ENCODE data around the gene POLA2. TPM values are rescaled to one million over a fixed set of nuclear protein-coding genes. Genes with fewer than 3 reads are reported as not detected.

The POLA2 gene
- total RNA-seq, 1 experiment from 2014 or later = 8.9 TPM

DNA sequence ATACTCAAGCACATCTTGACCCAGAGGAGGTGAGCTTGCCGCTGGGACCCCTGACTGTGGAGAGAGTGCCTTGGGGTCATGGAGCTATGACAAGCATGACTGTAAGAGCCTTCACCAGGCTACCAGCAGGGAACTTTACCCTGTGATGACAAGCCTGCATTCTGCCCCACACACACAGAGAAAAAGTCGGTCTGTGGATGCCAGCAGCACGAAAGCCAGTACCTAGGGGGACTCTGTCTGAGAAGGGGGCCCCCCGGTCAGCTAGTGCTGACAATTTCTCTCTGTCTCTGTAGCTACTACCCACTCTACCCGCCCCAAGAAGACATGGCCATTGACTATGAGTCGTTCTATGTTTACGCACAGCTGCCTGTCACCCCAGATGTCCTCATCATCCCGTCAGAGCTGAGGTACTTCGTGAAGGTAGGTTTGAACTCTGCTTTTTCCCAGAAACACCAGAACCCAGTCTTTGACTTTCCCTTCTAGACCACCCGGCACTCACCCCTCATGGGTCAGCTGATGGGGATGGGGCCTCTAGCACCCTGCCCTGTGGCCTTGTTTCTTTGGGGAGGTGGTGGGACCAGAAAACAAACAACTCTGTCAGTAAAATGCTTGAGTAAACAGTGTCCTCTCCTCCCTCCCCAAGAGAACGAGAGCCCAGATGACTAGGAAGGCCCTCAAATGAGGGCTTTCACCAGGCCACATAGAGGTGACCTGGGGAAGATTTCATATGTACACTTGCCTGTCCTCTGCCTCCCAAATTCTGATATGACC, 34.0 kb downstream of the POLA2 start:
- no peak for DNase-seq
- Histone ChIP-seq H3K4me3 (no peak overlapping the region), H3K9me3 (no peaks in the 10 kb centered on the region), H3K27me3 (no peaks in the 10 kb centered on the region), H3K36me3 (peaks cover 67% of the 10 kb centered on the region)

DNA sequence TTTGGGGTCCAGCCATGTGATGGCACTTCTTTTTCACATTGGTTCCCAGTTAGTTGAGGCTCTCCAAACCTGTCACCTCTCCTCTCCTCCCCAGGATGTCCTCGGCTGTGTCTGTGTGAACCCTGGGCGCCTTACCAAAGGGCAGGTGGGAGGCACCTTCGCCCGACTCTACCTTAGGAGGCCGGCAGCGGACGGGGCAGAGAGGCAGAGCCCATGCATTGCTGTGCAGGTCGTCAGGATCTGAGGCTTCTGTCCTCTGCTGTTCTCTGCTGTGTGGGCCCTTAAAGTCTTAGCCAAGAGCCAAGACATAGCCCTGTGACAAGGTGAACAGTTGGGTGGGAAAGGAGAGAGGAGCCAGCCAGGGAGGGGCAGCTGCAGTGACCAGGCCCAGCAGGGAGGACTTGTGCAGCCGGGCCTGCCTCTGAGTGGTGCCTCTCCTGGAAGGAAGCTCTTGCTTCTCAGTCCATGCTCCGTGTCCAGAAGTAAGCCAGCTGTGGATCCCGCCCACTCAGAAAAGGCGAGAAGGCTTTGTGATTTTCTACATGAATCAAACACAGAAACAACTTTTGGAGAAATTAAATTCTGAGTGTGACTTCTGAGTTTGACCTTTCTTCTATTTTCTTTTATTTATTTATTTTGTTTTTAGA, 35.4 kb downstream of the POLA2 start:
- Histone ChIP-seq H3K4me3 (no peak overlapping the region), H3K36me3 (peaks cover 60% of the 10 kb centered on the region), H3K27me3 (no peaks in the 10 kb centered on the region), H3K9me3 (no peaks in the 10 kb centered on the region)
- DNase-seq = no peak

DNA sequence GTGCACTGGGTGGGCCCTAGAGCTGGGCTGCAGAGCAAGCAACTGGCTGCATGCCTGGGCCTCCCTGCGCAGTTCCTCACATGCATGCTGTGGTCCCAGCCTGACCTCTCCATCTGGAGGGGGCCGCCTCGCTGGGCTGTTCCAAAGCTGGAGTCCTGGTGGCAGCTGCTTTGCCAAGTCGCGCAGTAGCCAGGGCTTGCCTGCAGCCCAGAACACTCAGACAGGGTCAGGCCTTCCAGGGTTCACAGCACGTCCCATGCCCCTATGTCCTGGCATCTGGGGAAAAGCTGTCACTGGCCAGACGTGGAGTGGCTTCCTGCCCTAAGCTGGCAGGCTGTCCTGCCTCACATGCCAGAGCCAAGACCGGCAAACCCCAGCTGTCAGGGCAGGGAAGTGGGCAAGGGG, 36.4 kb downstream of the POLA2 start:
- DNase-seq = no peak
- Histone ChIP-seq H3K4me3 (no peak overlapping the region), H3K9me3 (no peaks in the 10 kb centered on the region), H3K27me3 (no peaks in the 10 kb centered on the region), H3K36me3 (peaks cover 50% of the 10 kb centered on the region)

DNA sequence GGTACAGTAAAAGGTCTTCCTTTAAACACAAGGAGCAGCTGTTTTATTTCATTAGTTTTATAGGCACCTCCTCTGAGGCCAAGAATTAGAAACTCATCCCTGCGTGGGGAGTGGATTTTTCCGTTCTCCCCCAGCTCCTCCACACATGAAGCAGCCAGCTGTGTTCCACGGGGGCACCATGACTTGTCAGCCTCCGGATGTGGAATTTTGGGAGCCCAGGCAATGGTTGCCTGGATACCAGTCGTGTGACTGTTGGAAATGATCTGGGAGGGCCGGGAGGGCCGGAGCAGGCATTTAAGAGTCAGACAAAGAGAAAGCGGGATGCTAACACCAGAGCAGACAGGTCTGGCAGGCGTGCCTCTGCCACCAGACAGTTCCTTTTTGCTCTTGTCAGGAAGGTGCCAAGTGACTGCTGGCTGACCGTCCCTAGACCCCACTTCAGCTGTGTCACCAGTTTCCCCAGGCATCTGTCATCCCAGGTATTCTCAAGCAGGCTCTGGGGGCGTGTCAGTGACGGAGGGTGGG, 37.0 kb downstream of the POLA2 start:
- no peak for DNase-seq
- H3K9me3 ChIP-seq = no peaks in the 10 kb centered on the region
- H3K27me3 ChIP-seq = no peaks in the 10 kb centered on the region
- peaks cover 48% of the 10 kb centered on the region for H3K36me3 ChIP-seq
- no peak overlapping the region for H3K4me3 ChIP-seq

DNA sequence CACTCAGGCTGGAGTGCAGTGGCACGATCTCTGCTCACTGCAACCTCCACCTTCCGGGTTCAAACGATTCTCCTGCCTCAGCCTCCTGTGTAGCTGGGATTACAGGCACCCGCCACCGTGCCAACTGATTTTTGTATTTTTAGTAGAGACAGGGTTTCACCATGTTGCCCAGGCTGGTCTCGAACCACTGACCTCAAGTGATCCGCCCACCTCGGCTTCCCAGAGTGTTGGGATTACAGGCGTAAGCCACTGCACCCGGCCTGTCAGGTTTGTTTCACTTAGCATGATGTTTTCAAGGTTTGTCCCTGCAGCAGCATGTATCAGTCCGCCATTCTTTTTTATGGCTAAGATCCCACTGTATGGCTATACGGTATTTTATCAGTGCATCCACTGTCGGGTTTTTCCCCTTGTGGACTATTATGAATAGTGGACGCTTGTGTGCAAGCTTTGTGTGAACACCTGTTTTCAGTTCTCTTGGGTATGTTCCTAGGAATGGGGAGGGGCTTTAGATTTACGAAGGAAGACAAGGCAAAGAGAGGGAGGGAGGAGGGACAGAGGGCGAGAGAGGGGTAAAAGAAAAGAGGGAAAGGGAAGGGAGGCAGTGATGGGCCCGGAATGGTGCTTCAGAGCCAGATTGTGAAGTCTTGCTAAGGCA, 39.0 kb downstream of the POLA2 start:
- peaks cover 30% of the 10 kb centered on the region for H3K36me3 ChIP-seq
- no peaks in the 10 kb centered on the region for H3K27me3 ChIP-seq
- no peaks in the 10 kb centered on the region for H3K9me3 ChIP-seq
- DNase-seq = no peak
- no peak overlapping the region for H3K4me3 ChIP-seq

DNA sequence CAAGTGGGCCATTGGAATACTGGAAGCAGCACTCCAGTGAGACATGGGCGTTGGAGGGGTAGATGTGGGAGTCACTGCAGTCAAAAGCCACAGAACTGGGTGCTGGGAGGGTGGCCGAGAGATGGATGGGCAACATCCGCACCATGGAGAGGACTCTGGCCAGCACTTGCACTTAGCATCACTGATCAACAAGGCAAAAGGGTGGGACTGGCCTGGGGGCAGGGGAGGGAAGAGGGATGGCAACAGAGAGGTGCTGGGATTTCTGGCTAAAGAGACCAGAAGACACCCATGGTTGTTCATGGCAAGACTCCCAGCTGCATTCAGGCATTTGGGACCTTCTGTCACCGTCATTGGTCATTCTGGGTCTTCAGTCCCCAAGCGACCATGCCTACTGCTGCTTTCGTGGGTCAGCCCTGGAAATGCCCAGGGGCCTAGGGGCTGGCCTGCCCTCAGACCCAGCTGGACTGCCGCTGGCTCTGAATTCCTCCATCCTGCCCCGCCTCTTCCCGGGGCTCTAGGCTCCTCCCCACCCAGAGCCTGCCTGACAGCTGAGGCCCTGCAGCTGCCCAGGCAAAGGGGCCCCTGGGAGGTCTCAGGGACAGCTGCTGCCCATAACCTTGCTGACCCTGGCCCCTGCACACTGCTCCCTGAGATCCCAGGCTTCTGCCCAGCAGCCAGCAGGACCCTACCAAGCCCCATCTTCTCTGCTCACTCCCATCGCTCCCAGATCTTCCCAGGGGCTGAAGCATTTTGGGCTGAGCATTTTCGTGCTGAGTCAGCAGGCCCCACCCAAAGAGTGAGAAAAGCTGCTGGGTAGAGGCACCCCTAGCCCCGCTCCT, 39.9 kb downstream of the POLA2 start:
- DNase-seq = no peak
- H3K27me3 ChIP-seq = no peaks in the 10 kb centered on the region
- H3K4me3 ChIP-seq = no peak overlapping the region
- peaks cover 22% of the 10 kb centered on the region for H3K36me3 ChIP-seq
- H3K9me3 ChIP-seq = no peaks in the 10 kb centered on the region

DNA sequence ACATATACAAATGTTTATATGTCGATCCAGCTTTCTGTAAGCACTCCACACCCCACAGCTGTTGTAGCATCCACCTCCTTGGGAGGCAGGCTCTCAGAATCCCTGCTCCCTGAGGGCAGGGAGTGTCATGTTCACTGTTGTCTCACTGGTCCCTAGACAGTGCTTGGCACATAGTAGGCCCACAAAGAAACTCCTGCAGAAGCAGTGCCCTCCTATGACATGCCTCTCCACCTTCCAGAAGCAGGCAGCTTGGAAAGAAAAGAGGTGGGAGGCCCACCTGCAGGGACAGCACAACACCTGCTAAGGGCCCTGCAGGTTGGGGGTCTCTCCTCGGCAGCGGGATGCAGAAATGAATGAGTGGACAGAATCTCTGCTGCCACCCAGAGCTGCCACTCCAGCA, 41.8 kb downstream of the POLA2 start:
- H3K36me3 ChIP-seq = peaks cover 10% of the 10 kb centered on the region
- H3K9me3 ChIP-seq = no peaks in the 10 kb centered on the region
- DNase-seq = no peak
- no peaks in the 10 kb centered on the region for H3K27me3 ChIP-seq
- no peak overlapping the region for H3K4me3 ChIP-seq

DNA sequence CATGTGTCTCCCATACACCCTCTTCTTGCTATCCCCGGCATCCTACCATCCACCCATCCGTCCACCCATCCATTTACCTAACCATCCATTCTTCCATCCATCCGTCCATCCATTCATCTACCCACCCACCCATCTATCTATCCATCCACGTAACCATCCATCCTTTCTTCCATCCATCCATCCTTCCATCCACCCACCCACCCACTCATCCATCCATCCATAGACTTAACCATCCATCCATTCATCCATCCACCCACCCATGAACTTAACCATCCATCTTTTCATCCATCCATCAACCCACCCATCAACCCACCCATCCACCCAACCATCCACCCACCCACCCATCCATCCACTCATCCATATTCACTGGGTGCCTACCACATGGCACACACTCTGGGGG, 42.3 kb downstream of the POLA2 start:
- DNase-seq = no peak
- H3K4me3 ChIP-seq = no peak overlapping the region
- no peaks in the 10 kb centered on the region for H3K27me3 ChIP-seq
- H3K36me3 ChIP-seq = peaks cover 8% of the 10 kb centered on the region
- no peaks in the 10 kb centered on the region for H3K9me3 ChIP-seq

DNA sequence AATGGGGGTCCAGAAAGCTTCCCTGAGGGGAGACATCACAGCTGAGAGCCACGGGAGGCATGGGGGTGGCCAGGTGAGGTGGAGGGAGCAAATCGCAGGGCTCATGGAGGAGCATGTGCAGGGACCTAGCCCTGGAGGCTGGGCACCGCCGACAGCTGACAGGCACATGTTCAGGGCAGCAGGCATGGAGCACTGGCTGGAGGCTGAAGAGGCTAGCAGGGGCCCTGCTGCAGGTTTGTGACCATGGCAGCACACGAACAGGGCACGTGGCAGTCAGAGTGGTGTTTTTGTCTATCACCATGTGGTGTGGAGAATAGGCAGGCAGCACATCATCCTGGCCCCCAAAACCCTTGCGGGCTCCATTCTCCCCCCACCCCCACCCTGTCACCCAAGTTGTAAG, 42.9 kb downstream of the POLA2 start:
- no peak for DNase-seq
- Histone ChIP-seq H3K9me3 (no peaks in the 10 kb centered on the region), H3K27me3 (no peaks in the 10 kb centered on the region), H3K4me3 (no peak overlapping the region), H3K36me3 (peaks cover 8% of the 10 kb centered on the region)

DNA sequence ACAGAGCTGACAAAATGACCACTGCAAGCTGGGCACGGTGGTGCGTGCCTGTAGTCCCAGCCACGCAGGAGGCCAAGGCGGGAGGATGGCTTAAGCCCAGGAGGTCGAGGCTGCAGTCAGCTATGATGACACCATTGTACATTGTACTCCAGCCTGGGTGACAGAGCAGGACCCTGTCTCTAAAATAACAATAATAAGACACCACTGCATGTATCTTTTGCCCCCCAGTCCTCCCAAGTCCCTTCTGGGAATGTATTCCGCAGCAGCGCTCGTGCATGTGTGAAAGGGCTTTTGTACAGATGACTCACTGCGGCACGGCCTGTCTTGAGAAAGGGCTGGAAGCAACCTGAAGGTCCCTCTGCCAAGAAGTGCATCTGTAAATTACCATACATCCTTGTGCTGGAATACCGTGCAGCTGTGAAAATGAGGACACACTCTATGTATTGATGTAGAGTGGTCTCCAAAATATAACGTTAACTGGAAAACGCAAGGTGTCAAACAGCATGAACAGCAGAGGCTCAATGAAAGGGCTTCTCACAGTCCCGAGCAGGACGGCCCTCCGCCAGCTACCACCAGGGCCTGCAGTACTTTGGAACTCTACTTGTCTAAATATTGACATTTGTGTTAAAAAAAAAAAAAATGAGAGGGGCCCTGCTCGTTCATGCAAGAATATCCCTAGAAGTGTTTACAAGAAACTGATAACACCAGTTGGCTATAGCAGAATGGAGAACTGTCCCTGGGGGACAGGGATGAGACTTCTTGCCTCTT, 43.9 kb downstream of the POLA2 start:
- no peaks in the 10 kb centered on the region for H3K9me3 ChIP-seq
- no peaks in the 10 kb centered on the region for H3K27me3 ChIP-seq
- DNase-seq = peak; percentile 57
- peaks cover 4% of the 10 kb centered on the region for H3K36me3 ChIP-seq
- no peak overlapping the region for H3K4me3 ChIP-seq

DNA sequence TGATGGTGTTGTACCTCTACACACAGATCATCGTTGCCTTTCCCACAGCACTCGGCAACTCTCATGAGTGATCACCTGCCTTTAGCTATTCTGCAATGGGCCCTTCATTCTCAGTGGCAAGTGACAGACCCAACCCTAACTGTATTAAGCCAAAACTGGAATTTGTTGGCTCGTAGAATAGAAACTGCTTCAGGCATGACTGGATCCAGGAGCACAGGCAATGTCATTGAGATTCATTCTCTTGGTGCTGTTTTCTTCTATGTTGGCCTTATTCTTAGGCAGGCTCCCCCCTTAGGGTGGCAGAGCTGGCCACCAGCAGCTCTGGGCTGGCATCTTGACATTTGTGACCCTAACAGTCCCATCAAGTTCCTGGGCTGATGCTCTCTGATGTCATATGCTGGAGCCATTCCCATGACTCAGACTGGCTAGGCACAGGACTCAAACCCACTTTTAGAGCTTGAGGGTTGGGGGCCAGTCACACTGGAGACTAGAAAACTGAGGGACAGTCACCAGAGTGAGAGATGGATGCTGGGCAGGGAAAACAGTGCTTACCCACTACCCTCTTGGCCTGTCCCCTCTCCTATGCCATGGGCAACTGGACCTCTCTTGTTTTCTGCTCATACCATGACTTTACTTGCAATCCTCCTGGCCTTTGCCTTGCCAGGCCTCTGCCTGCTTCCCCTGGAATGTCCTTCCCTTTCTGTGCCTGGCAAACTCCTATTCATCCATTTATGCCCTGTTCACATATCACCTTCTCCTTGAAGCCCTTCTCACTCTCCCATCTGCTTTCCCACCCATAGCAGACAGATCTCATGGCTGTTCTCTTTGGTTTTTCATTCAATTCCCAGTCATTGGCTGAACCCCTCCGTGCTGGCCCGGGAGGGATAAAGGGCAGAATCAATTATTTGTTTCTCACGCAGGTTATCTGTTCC, 45.8 kb downstream of the POLA2 start:
- Histone ChIP-seq H3K27me3 (no peaks in the 10 kb centered on the region), H3K4me3 (no peak overlapping the region), H3K9me3 (no peaks in the 10 kb centered on the region), H3K36me3 (no peaks in the 10 kb centered on the region; the same call in none of the 2 replicates)
- peak; percentile 46 for DNase-seq

DNA sequence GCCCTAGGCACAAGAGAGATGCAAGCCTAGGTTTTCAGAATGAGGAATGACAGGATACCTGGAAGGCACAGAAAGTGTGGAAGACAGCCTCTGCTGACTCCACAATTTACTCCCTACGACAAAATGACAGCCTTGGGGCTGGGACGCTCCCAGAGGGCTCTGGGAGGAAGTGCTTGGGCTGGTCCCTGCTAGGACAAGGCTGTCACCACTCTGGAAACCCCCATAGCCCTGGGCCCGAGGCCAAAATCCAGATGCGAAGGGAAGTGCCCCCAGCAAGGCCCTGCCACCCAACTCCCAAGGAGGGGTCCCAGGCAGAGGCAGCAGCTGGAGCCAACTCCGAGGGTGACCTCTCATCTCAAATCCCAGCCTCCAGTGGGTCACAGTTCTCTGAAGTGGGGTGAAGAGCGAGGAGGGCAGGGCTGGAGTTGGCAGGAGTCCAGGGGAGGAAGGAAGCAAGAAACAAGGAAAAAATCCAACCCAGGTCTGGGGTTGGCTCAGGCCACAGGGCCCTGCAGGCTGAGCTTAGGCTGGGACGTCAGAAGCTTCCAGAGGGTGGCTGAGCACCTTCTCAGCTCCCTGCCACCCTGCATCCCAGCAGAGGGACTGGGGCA, 46.6 kb downstream of the POLA2 start:
- H3K4me3 ChIP-seq = no peak overlapping the region
- H3K9me3 ChIP-seq = no peaks in the 10 kb centered on the region
- no peak for DNase-seq
- H3K36me3 ChIP-seq = no peaks in the 10 kb centered on the region; the same call in none of the 2 replicates
- H3K27me3 ChIP-seq = no peaks in the 10 kb centered on the region

DNA sequence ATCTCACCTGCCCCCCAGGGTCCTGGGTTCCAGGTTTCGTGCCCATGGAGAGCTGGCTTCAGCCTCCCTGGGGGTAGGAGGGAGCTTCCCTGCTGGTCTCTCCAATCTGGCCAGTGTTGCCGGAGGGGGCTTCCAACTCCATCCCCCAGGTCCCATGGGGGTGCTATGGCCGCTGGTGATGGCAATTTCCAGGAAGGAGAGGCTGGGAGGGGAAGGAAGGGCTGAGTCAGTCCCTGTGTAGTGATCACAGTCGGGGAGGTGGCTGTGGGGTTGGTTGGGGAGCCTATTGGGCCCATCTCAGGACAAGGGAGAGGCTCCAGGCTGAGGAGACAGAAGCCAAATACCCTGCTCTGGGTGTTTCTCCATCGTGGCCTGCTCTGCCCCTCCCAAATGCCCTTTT, 47.2 kb downstream of the POLA2 start:
- no peak for DNase-seq
- Histone ChIP-seq H3K36me3 (no peaks in the 10 kb centered on the region; the same call in none of the 2 replicates), H3K9me3 (no peaks in the 10 kb centered on the region), H3K4me3 (no peak overlapping the region), H3K27me3 (no peaks in the 10 kb centered on the region)

DNA sequence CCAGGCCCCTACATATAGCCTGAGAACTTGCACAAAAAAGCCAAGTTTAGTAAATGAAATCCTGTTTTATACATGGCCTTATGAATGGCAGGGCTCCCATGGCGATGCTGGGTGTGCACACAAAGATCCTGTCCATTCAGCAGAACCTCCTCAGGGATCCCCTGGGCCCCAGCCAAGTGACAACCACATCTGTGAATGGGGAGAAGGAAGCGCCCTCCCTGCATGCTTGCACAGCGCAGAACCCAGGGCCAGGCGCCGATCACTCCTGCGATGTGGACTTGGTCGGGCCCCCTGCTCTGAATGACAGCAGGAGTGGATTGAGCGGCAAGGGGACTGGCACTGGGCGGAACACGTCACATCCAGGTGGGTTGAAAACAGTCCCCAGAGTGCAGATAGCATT, 48.5 kb downstream of the POLA2 start:
- DNase-seq = no peak
- Histone ChIP-seq H3K27me3 (no peaks in the 10 kb centered on the region), H3K9me3 (no peaks in the 10 kb centered on the region), H3K36me3 (peaks cover 1% of the 10 kb centered on the region), H3K4me3 (no peak overlapping the region)

DNA sequence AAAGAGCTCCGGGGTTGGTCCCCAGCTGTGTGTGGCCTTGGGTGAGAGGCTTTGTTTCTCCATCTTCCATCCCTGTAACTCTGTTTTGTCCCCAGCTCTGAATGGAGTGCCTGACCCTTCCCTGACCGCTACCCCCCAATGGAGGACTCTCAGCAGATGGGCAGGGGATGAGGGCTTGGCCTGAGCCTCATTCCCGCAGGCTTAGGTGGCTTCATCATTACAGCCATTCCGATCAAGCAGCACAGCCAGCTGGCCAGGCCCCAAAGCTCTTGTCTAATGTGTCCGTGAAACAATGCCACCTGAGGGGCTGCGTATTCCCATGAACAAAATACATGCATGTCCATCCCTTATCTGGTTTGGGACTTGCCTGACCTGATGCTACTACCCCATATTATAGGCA, 49.0 kb downstream of the POLA2 start:
- no peaks in the 10 kb centered on the region for H3K9me3 ChIP-seq
- peaks cover 6% of the 10 kb centered on the region for H3K36me3 ChIP-seq
- H3K4me3 ChIP-seq = no peak overlapping the region
- H3K27me3 ChIP-seq = no peaks in the 10 kb centered on the region
- DNase-seq = peak; percentile 81

All from MG63 (cell line).